Measurements from ENCODE around the gene C10orf90. TPM values are rescaled to one million over a fixed set of nuclear protein-coding genes. Genes with fewer than 3 reads are reported as not detected.

C10orf90 gene
- total RNA-seq, 1 experiment from 2014 or later: not detected

DNA sequence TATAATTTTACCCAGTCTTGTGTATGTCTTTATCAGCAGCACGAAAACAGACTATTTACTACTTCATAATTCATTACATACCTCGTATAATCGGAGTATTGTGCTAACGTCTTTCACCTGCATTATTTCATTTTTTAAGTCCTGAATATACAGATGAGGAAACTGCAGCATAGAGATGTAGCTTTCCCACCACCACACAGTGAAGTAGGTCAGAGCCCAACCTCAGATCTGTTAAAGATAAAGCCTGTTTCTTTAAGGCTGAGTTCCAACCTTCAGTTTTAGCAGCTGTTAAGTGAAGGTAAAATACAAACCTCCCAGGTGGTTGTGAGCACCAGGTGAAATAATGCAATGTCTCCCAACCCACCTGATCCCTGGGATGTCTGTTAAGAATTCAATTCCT, 280.2 kb downstream of the C10orf90 start:
- no peak overlapping the region for H2BK20ac ChIP-seq (ENCODE audit: low read depth, low read length, poor library complexity, severe bottlenecking)
- DNase-seq: no peak
- H3K27ac ChIP-seq (ENCODE audit: insufficient read length, low read depth, low read length): no peak overlapping the region
- no peak overlapping the region for H3K56ac ChIP-seq (ENCODE audit: insufficient read length, low read depth, low read length)
- H3K36me3 Mint-ChIP-seq (ENCODE audit: insufficient read depth in 1 of 3, low read depth in 3 of 3): peaks cover 0 to 4% (median 2%) of the 10 kb centered on the region in 3 experiments; a peak in 1 of 7 replicates
- H4K20me1 ChIP-seq (ENCODE audit: control insufficient read depth, insufficient read depth, insufficient read length): no peaks in the 10 kb centered on the region
- peaks cover 13 to 22% of the 10 kb centered on the region in 2 experiments for H3K4me1 Mint-ChIP-seq
- H3K27me3 ChIP-seq (ENCODE audit: insufficient read depth, low read length): peaks cover 11% of the 10 kb centered on the region; the same call in 1 of the 2 replicates
- TF ChIP-seq, protein P1, sequence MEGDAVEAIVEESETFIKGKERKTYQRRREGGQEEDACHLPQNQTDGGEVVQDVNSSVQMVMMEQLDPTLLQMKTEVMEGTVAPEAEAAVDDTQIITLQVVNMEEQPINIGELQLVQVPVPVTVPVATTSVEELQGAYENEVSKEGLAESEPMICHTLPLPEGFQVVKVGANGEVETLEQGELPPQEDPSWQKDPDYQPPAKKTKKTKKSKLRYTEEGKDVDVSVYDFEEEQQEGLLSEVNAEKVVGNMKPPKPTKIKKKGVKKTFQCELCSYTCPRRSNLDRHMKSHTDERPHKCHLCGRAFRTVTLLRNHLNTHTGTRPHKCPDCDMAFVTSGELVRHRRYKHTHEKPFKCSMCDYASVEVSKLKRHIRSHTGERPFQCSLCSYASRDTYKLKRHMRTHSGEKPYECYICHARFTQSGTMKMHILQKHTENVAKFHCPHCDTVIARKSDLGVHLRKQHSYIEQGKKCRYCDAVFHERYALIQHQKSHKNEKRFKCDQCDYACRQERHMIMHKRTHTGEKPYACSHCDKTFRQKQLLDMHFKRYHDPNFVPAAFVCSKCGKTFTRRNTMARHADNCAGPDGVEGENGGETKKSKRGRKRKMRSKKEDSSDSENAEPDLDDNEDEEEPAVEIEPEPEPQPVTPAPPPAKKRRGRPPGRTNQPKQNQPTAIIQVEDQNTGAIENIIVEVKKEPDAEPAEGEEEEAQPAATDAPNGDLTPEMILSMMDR (conservative IDR thresholded peaks at IDR 0.05): no peak
- H3K14ac ChIP-seq (ENCODE audit: insufficient read depth, low read length): no peak overlapping the region
- H2AFZ ChIP-seq (ENCODE audit: low read length): no peak overlapping the region
- no peak overlapping the region for H4K91ac ChIP-seq (ENCODE audit: insufficient read length, low read depth, low read length)
- H3K79me2 ChIP-seq (ENCODE audit: insufficient read depth, low read length): peaks cover 2% of the 10 kb centered on the region; the same call in 1 of the 2 replicates
- no peak overlapping the region for H2BK15ac ChIP-seq (ENCODE audit: low read depth, low read length)
- H3K23ac ChIP-seq (ENCODE audit: insufficient read length, low read depth, low read length): no peak overlapping the region
- H3K9me3 Mint-ChIP-seq: peaks cover 0 to 3% of the 10 kb centered on the region in 2 experiments; a peak in 1 of 5 replicates
- H2BK5ac ChIP-seq (ENCODE audit: insufficient read length, low read length): no peak overlapping the region
- H3T11ph ChIP-seq (ENCODE audit: low read length): no peak overlapping the region
- no peaks in the 10 kb centered on the region for H3K9me3 ChIP-seq (ENCODE audit: control insufficient read depth, low read depth, low read length)
- peaks cover 15% of the 10 kb centered on the region for H3K23me2 ChIP-seq (ENCODE audit: insufficient read length, low read depth, low read length, poor library complexity, severe bottlenecking)
- no peak overlapping the region for H3K4ac ChIP-seq (ENCODE audit: low read depth, low read length)
- peaks cover 58% of the 10 kb centered on the region for H3K27me3 Mint-ChIP-seq (ENCODE audit: low read depth)
- H2BK12ac ChIP-seq (ENCODE audit: insufficient read length, low read depth, low read length): no peak overlapping the region
- no peak overlapping the region for H4K8ac ChIP-seq (replicated peaks; ENCODE audit: insufficient read length, low read depth, low read length)
- no peak overlapping the region for H3K4me3 Mint-ChIP-seq
- no peak overlapping the region for H2AK5ac ChIP-seq (ENCODE audit: insufficient read length, low read length)
- WGBS (ENCODE audit: extremely low coverage, insufficient read length, low lambda C conversion rate): 100% methylated on average over 3 of the region's 4 CpGs
- no peaks in the 10 kb centered on the region for H3K4me1 ChIP-seq (ENCODE audit: insufficient read depth, low read length)
- no peak overlapping the region for H2BK120ac ChIP-seq (ENCODE audit: low read depth, low read length, poor library complexity, severe bottlenecking)
- H3K18ac ChIP-seq (ENCODE audit: insufficient read length, low read depth, low read length): no peak overlapping the region
- H3K79me1 ChIP-seq (ENCODE audit: insufficient read depth, low read depth, low read length, poor library complexity, severe bottlenecking): no peaks in the 10 kb centered on the region
- no peak overlapping the region for H3K4me2 ChIP-seq (ENCODE audit: insufficient read depth, insufficient read length, low read length)
- no peak overlapping the region for H3K9ac ChIP-seq (ENCODE audit: extremely low read depth, insufficient read length, low read length)
- H3K27ac Mint-ChIP-seq: no peak overlapping the region
- H4K5ac ChIP-seq (ENCODE audit: insufficient read length, low read depth, low read length): no peak overlapping the region

All from H9 (cell line).